Ovary (tissue), 9 donors: ENCODE data around the gene PRPF4. TPM values are rescaled to one million over a fixed set of nuclear protein-coding genes. Genes with fewer than 3 reads are reported as not detected.

Experiments used
- DNase-seq, 5 donors: peaks; one replicate each; pipeline ENCODE4 v3.0.0-alpha.2; 2019 to 2020
- H3K27ac ChIP-seq, 2 donors: fragments of 200-600 bp; one replicate each; pipeline versions ENCODE4 v1.5.1 to v1.8.0; 2019 to 2022
- H3K27me3 ChIP-seq: fragments of 200-600 bp; one replicate; pipeline ENCODE4 v1.8.0; 2022
- H3K36me3 ChIP-seq: fragments of 200-600 bp; sonication (generic); one replicate; pipeline ENCODE4 v1.5.1; 2019
- H3K4me1 ChIP-seq: one replicate; pipeline ENCODE4 v1.8.1; 2013; ENCODE audit warnings: mild to moderate bottlenecking, moderate library complexity; ENCODE audit not compliant: insufficient read depth
- H3K4me3 ChIP-seq: fragments of 200-600 bp; sonication (generic); one replicate; pipeline ENCODE4 v1.5.1; 2017
- H3K9me3 ChIP-seq, 2 donors: fragments of 200-600 bp in 1 of 2; sonication (generic) in 1 of 2; one replicate each; pipeline versions ENCODE4 v1.5.1 to v1.8.1; 2013 to 2019; ENCODE audit warnings: mild to moderate bottlenecking in 1 of 2, moderate library complexity in 1 of 2
- EP300 ChIP-seq: sonication (generic); formaldehyde crosslinking; IDR thresholded peaks from one replicate; pipeline ENCODE4 v1.6.1; 2017; ENCODE audit warnings: antibody characterized with exemption
- POLR2A ChIP-seq: fragments of 450-650 bp; IDR thresholded peaks from one replicate; pipeline ENCODE4 v1.6.1; 2017; ENCODE audit warnings: antibody characterized with exemption, mild to moderate bottlenecking, moderate library complexity
- whole genome bisulfite sequencing, 3 donors: extraction: QIAGEN DNeasy Blood & Tissue Kit in 1 of 3; methylation state at CpG; one replicate each; pipeline versions ENCODE4 v1.1.5 to v1.1.7; 2013 to 2017; 5-methylcytosine and 5-hydroxymethylcytosine counted together
- intact Hi-C, 4 donors: fragments of 100-400 bp; cut with DNase I; formaldehyde crosslinking; loops; one replicate each; pipeline versions ENCODE4 v1.11.0 to v1.15.1; 2022 to 2023
- polyA plus RNA-seq, 2 donors: library from polyadenylated mRNA; stranded (reverse); fragments of 200-250 nt in 1 of 2; fragments of 350-450 nt in 1 of 2; fragmentation: Illumina TruSeq in 1 of 2; extraction: RNeasy Lipid Tissue Mini Kit (QIAGEN cat#74804) in 1 of 2; gene quantifications; one replicate each; pipeline ENCODE4 v1.2.3, GENCODE V29; 2013 to 2014
- total RNA-seq, 7 donors: library from RNA; depleted of rRNA in 2 of 7; stranded (reverse); fragments of >200 nt in 2 of 7; fragmentation: NEBNext Ultra II Directional in 3 of 7; extraction: Animal tissue kit (Norgen Biotek cat#: 25700) in 3 of 7; gene quantifications; one replicate each; pipeline versions ENCODE4 v1.1.0 to v1.2.4, GENCODE V29; 2016 to 2023
- TF ChIP-seq, protein P1 (sequence below), 3 donors: fragments of 450-650 bp in 2 of 3; fragments of 200-600 bp in 1 of 3; IDR thresholded peaks; one replicate each; pipeline versions ENCODE4 v1.5.1 to v1.8.0; 2016 to 2022; ENCODE audit warnings: antibody characterized with exemption in 3 of 3, mild to moderate bottlenecking in 1 of 3
- donor health status: DM: no; HTN: no; CAD: no; lungs with moderate emphysema.
- donor health status: DM: no; HTN: no; CAD: no.
- donor health status: Bipolar disorder and iron deficiency.
- donor health status: DM: yes; HTN: yes; CAD: no.
- donor health status: DM: no; HTN: no; CAD: no.
- donor health status: DM: yes; HTN: yes; CAD: no.

Gene PRPF4
- total and polyA plus RNA-seq, 9 donors: 12.5 to 30.8 (median 22.3) TPM

GRCh38 chr9:113311961-113312360 lies 36.5 kb downstream of the PRPF4 start:
- Histone ChIP-seq H3K4me1 (no peaks in the 10 kb centered on the region), H3K27me3 (no peaks in the 10 kb centered on the region), H3K36me3 (no peaks in the 10 kb centered on the region), H3K27ac (no peak overlapping the region), H3K4me3 (no peak overlapping the region), H3K9me3 (no peaks in the 10 kb centered on the region)
- no peak for DNase-seq
- no peak for TF ChIP-seq POLR2A
- TF ChIP-seq, protein P1, sequence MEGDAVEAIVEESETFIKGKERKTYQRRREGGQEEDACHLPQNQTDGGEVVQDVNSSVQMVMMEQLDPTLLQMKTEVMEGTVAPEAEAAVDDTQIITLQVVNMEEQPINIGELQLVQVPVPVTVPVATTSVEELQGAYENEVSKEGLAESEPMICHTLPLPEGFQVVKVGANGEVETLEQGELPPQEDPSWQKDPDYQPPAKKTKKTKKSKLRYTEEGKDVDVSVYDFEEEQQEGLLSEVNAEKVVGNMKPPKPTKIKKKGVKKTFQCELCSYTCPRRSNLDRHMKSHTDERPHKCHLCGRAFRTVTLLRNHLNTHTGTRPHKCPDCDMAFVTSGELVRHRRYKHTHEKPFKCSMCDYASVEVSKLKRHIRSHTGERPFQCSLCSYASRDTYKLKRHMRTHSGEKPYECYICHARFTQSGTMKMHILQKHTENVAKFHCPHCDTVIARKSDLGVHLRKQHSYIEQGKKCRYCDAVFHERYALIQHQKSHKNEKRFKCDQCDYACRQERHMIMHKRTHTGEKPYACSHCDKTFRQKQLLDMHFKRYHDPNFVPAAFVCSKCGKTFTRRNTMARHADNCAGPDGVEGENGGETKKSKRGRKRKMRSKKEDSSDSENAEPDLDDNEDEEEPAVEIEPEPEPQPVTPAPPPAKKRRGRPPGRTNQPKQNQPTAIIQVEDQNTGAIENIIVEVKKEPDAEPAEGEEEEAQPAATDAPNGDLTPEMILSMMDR (IDR thresholded peaks at IDR 0.05): no peak
- no peak for TF ChIP-seq EP300
- 79 to 85% (median 80%) methylated on average over 3 of the region's 3 CpGs for WGBS, 3 donors
- intact Hi-C loops: no loop called here

DNA sequence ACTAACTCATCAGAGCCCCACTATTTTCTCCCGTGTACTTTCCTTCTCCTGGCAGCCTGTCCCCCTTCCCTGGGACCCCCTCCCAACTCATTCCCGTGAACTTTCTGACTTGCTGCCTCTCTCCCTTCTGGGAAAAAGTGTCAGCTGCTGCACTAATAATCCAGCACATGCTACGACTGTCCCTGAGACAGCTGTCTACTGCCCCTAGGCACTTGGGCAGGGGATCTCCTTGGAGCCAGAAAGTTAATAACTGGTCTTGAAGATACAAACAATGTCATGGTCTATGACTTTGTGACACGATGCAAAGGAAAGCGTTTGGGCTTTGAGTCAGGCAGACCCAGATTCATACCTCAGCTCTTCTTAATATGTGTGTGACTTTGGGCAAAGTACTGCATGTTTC lies 37.8 kb downstream of the PRPF4 start:
- intact Hi-C loops: no loop called here
- no peak overlapping the region for H3K4me3 ChIP-seq
- no peaks in the 10 kb centered on the region for H3K9me3 ChIP-seq
- DNase-seq: no peak
- no peak overlapping the region for H3K27ac ChIP-seq
- WGBS, 3 donors: 64 to 77% (median 66%) methylated on average over 5 of the region's 5 CpGs
- no peaks in the 10 kb centered on the region for H3K27me3 ChIP-seq
- H3K4me1 ChIP-seq: no peaks in the 10 kb centered on the region
- TF ChIP-seq, protein P1 (IDR thresholded peaks at IDR 0.05): no peak
- TF ChIP-seq POLR2A (no peak), EP300 (no peak)
- no peaks in the 10 kb centered on the region for H3K36me3 ChIP-seq

DNA sequence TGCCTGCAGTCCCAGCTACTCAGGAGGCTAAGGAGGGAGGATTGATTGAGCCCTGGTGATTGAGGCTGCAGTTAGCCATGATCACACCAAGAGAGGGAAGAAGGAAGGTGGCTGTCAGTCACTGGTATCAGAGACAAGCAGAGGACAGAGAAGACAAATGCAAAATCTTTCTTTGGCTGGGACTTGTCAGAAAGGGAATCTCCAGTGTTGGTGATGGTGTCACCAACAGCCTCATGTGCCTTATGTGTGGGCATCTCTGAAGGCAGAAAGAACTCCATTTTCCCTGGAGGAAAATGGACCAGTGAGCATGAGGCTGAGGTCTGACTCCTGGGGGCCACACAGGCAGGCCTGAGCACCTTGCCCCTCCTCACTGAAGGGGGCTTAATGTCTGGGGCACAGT lies 39.8 kb downstream of the PRPF4 start:
- Histone ChIP-seq H3K27ac (no peak overlapping the region), H3K4me3 (no peak overlapping the region), H3K27me3 (no peaks in the 10 kb centered on the region), H3K4me1 (no peaks in the 10 kb centered on the region), H3K9me3 (no peaks in the 10 kb centered on the region), H3K36me3 (no peaks in the 10 kb centered on the region)
- intact Hi-C loops: no loop called here
- no peak for DNase-seq
- TF ChIP-seq POLR2A: no peak
- TF ChIP-seq EP300: no peak
- TF ChIP-seq, protein P1 (IDR thresholded peaks at IDR 0.05): no peak

DNA sequence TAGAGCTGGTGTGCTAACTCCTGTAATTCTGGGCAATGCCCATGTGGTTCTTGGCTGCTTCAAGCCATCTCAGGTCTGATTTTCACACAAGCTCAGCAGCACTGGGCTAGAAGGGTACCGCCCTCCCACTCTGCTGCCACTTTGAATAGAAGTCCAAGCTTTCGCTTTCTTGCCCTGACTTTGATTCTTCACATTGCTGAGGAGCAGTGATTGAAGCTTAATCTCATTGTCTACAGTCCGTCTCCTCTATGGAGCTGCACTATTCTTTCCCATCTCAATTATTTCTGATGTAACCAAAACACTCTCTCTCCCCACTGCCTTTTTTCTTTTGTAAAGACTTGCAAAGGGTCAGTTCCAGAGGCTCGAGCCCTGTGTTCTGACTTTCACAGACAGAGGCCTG lies 40.6 kb downstream of the PRPF4 start:
- H3K4me3 ChIP-seq: no peak overlapping the region

More for the DNA sequence above, 40.6 kb downstream of the PRPF4 start:
- no peaks in the 10 kb centered on the region for H3K27me3 ChIP-seq
- H3K4me1 ChIP-seq: no peaks in the 10 kb centered on the region
- WGBS, 3 donors: 91 to 95% (median 93%) methylated on average over 4 of the region's 4 CpGs
- no peak overlapping the region for H3K27ac ChIP-seq
- intact Hi-C loops: no loop called here
- no peaks in the 10 kb centered on the region for H3K9me3 ChIP-seq
- TF ChIP-seq, protein P1 (IDR thresholded peaks at IDR 0.05): no peak
- TF ChIP-seq POLR2A: no peak
- no peak for TF ChIP-seq EP300
- H3K36me3 ChIP-seq: no peaks in the 10 kb centered on the region
- no peak for DNase-seq
